DND-41 (cell line): Measurements from ENCODE around the gene SMYD5.

Experiments used
- CTCF ChIP-seq: IDR thresholded peaks from 2 replicates; pipeline ENCODE4 v1.5.1; 2012; ENCODE audit warnings: borderline replicate concordance, low read length, moderate library complexity, mild to moderate bottlenecking; ENCODE audit not compliant: poor library complexity, severe bottlenecking; ENCODE audit errors: extremely low read depth
- EZH2 ChIP-seq: IDR thresholded peaks from 3 replicates; pipeline ENCODE4 v1.6.1; 2012; ENCODE audit warnings: borderline replicate concordance, low read depth, mild to moderate bottlenecking, moderate library complexity, low read length, inconsistent platforms; ENCODE audit not compliant: severe bottlenecking

GRCh38 chr2:73272270-73272669 lies 58.2 kb downstream of the SMYD5 start:
- TF ChIP-seq CTCF (no peak), EZH2 (no peak)
